SU-DHL-6 (cell line): ENCODE data around the gene POC1B.

Experiments used
- H2AFZ ChIP-seq: fragments of 200-600 bp; sonication (generic); 2 replicates; pipeline ENCODE4 v1.6.1; 2014; ENCODE audit warnings: low read depth, mild to moderate bottlenecking, moderate library complexity, mixed read lengths, antibody characterized with exemption, low read length; ENCODE audit not compliant: severe bottlenecking
- H3F3A ChIP-seq: fragments of 200-600 bp; shearing (Covaris generic); 2 replicates; pipeline ENCODE4 v1.6.0; 2016; ENCODE audit warnings: antibody characterized with exemption, mild to moderate bottlenecking; ENCODE audit not compliant: insufficient read depth
- H3K27ac ChIP-seq: fragments of 200-600 bp; sonication (generic); 2 replicates; pipeline ENCODE4 v1.5.1; 2016; ENCODE audit warnings: low read depth, mild to moderate bottlenecking, low read length, moderate library complexity, mixed read lengths
- H3K27me3 ChIP-seq: fragments of 200-600 bp; sonication (generic), shearing (Covaris generic); 2 replicates; pipeline ENCODE4 v1.6.0; 2014; ENCODE audit warnings: mild to moderate bottlenecking, low read length
- H3K36me3 ChIP-seq: fragments of 200-600 bp; sonication (generic); 2 replicates; pipeline ENCODE4 v1.6.1; 2014; ENCODE audit warnings: mild to moderate bottlenecking, low read length, mixed read lengths
- H3K4me2 ChIP-seq: fragments of 300-600, 200-600 bp; shearing (Covaris generic), sonication (generic); 2 replicates; pipeline ENCODE4 v1.6.0; 2014; ENCODE audit warnings: low read length, low read depth, mild to moderate bottlenecking; ENCODE audit not compliant: poor library complexity, severe bottlenecking
- H3K4me3 ChIP-seq: fragments of 200-600 bp; sonication (generic); 2 replicates; pipeline ENCODE4 v1.5.1; 2014; ENCODE audit warnings: antibody characterized with exemption, low read length, mild to moderate bottlenecking, mixed read lengths; ENCODE audit not compliant: insufficient read depth, poor library complexity, severe bottlenecking
- H3K79me2 ChIP-seq: fragments of 200-600 bp; sonication (generic); 2 replicates; pipeline ENCODE4 v1.6.1; 2014; ENCODE audit warnings: mild to moderate bottlenecking, low read length, moderate library complexity; ENCODE audit not compliant: insufficient read depth
- H3K9ac ChIP-seq: fragments of 200-600 bp; sonication (generic); 2 replicates; pipeline ENCODE4 v1.7.0; 2014; ENCODE audit warnings: mild to moderate bottlenecking, low read length
- H3K9me2 ChIP-seq: fragments of 200-600 bp; sonication (generic); replicated peaks from 2 replicates; pipeline ENCODE4 v1.6.1; 2014; ENCODE audit warnings: low read length; ENCODE audit not compliant: insufficient read depth
- H3K9me3 ChIP-seq: fragments of 200-600 bp; sonication (generic); 2 replicates; pipeline ENCODE4 v1.6.1; 2014; ENCODE audit warnings: low read length, mixed read lengths; ENCODE audit not compliant: insufficient read depth
- H4K20me1 ChIP-seq: fragments of 200-600 bp; sonication (generic); 2 replicates; pipeline ENCODE4 v1.6.1; 2014; ENCODE audit warnings: low read depth, mild to moderate bottlenecking, antibody characterized with exemption, low read length, moderate library complexity, mixed read lengths
- CTCF ChIP-seq: fragments of 200-600 bp; sonication (generic); IDR thresholded peaks from one replicate; pipeline ENCODE4 v1.5.1; 2017; ENCODE audit warnings: antibody characterized with exemption, mild to moderate bottlenecking, low read length, moderate library complexity; ENCODE audit not compliant: insufficient read depth, poor library complexity, severe bottlenecking
- EZH2phosphoT487 ChIP-seq: fragments of 200-600 bp; sonication (generic), shearing (Covaris generic); conservative IDR thresholded peaks from 2 replicates; pipeline ENCODE4 v1.6.1; 2018; ENCODE audit warnings: mild to moderate bottlenecking, antibody characterized with exemption, low read length, moderate library complexity, mixed read lengths

The POC1B gene

GRCh38 chr12:89475203-89475990, 50.5 kb downstream of the POC1B start:
- Histone ChIP-seq H3K36me3 (no peaks in the 10 kb centered on the region), H3K27ac (no peak overlapping the region), H3K9ac (no peak overlapping the region), H3K4me2 (no peak overlapping the region), H3K9me2 (no peaks in the 10 kb centered on the region), H3K9me3 (no peaks in the 10 kb centered on the region), H3K4me3 (no peak overlapping the region), H3K27me3 (no peaks in the 10 kb centered on the region), H2AFZ (no peak overlapping the region), H4K20me1 (no peaks in the 10 kb centered on the region), H3F3A (no peaks in the 10 kb centered on the region), H3K79me2 (no peaks in the 10 kb centered on the region)
- TF ChIP-seq CTCF (no peak), EZH2phosphoT487 (no peak)

GRCh38 chr12:89474615-89475014, 51.2 kb downstream of the POC1B start:
- H3K27ac ChIP-seq: no peak overlapping the region
- H3F3A ChIP-seq: no peaks in the 10 kb centered on the region
- H3K36me3 ChIP-seq: no peaks in the 10 kb centered on the region
- H3K27me3 ChIP-seq: no peaks in the 10 kb centered on the region
- TF ChIP-seq EZH2phosphoT487 (no peak), CTCF (no peak)
- H3K4me3 ChIP-seq: no peak overlapping the region
- no peaks in the 10 kb centered on the region for H3K9me2 ChIP-seq
- no peaks in the 10 kb centered on the region for H3K9me3 ChIP-seq
- H2AFZ ChIP-seq: no peak overlapping the region
- no peaks in the 10 kb centered on the region for H4K20me1 ChIP-seq
- no peak overlapping the region for H3K9ac ChIP-seq
- H3K79me2 ChIP-seq: no peaks in the 10 kb centered on the region
- no peak overlapping the region for H3K4me2 ChIP-seq

GRCh38 chr12:89472508-89472907, 53.3 kb downstream of the POC1B start:
- no peak overlapping the region for H3K4me3 ChIP-seq
- H3K9ac ChIP-seq: no peak overlapping the region
- H3K36me3 ChIP-seq: no peaks in the 10 kb centered on the region
- H3K27ac ChIP-seq: no peak overlapping the region
- no peaks in the 10 kb centered on the region for H3K27me3 ChIP-seq
- no peaks in the 10 kb centered on the region for H3K79me2 ChIP-seq
- H3F3A ChIP-seq: no peaks in the 10 kb centered on the region
- TF ChIP-seq EZH2phosphoT487 (no peak), CTCF (no peak)
- no peaks in the 10 kb centered on the region for H3K9me2 ChIP-seq
- H3K4me2 ChIP-seq: no peak overlapping the region
- H4K20me1 ChIP-seq: no peaks in the 10 kb centered on the region
- H2AFZ ChIP-seq: no peak overlapping the region
- H3K9me3 ChIP-seq: no peaks in the 10 kb centered on the region
